CD1c-positive myeloid dendritic cell (primary cell): ENCODE results near the gene NBPF4.
"Not testable (repeated sequence)": the region's sequence is repeated elsewhere in the genome, so short reads cannot be mapped to it uniquely, and the experiment has no call there.

ENCODE experiments used
- DNase-seq: peaks from one replicate; pipeline ENCODE4 v3.0.0-alpha.2; 2016; ENCODE audit errors: extremely low spot score

The NBPF4 gene

DNA sequence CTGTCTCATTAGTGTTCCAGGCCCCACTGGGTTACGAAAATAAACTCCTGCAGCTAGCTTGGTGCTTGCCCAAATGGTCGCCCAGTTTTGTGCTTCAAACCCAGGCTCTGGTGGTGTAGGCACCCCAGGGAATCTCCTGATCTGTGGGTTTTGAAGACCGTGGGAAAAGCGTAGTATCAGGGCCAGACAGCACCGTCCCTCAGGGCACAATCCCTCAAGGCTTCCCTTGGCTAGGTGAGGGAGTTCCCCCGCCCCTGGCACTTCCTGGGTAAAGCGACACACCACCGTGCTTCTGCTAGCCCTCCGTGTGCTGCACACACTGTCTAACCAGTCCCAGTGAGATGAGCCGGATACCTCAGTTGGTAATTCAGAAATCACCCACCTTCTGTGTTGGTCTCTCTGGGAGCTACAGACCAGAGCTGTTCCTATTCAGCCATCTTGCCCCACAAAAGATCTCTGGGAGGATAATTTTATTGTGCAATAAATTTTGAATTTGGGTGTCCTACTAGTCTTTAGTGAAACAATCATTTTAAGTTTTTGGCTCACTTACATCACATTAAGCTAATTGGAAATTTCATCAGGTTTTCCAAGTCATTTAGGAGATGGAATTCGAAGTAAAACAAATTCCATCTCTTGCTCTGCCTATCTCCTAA lies 34.3 kb downstream of the NBPF4 start:
- no peak for DNase-seq

DNA sequence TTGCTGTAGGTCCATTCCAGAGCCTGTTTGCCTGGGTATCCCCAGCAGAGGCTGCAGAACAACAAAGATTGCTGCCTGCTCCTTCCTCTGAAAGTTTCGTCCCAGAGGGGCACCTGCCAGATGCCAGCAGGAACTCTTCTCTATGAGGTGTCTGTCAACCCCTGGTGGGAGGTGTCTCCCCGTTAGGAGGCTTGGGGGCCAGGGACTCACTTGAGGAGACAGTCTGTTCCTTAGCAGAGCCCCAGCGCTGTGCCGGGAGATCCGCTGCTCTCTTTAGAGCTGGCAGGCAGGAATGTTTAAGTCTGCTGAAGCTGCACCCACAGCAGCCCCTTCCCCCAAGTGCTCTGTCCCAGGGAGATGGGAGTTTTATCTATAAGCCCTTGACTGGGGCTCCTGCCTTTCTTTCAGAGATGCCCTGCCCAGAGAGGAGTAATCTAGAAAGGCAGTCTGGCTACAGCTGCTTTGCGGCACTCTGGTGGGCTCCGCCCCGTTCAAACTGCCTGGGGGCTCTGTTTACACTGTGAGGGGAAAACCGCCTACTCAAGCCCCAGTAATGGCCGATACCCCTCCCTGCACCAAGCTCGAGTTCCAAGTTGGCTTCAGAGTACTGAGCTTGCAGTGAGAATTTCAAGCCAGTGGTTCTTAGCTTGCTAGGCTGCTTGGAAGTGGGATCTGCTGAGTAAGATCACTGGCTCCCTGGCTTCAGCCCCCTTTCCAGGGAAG lies 35.0 kb downstream of the NBPF4 start:
- no peak for DNase-seq

DNA sequence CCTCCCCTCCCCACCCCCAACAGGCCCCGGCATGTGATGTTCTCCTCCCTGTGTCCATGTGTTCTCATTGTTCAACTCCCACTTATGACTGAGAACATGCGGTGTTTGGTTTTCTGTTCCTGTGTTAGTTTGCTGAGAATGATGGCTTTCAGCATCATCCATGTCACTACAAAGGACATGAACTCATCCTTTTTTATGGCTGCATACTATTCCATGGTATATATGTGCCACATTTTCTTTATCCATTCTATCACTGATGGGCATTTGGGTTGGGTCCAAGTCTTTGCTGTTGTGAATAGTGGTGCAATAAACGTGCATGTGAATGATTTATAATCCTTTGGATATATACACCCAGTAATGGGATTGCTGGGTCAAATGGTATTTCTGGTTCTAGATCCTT lies 40.3 kb downstream of the NBPF4 start:
- not testable (repeated sequence) for DNase-seq

DNA sequence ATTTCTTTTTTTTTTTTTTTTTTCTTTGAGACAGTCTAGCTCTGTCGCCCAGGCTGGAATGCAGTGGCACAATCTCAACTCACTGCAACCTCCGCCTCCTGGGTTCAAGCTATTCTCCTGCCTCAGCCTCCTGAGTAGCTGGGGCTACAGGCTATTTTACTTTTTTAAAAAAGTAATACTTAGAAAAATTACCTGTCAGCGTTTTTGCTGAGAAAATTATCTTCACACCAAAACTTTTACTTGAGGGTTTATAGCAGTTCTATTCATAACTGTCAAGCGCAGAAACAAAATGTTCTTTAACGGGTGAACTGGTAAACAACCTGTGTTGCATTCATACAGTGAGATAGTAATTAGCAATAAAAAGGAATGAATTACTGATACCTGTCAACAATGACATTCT lies 42.2 kb downstream of the NBPF4 start:
- no peak for DNase-seq

DNA sequence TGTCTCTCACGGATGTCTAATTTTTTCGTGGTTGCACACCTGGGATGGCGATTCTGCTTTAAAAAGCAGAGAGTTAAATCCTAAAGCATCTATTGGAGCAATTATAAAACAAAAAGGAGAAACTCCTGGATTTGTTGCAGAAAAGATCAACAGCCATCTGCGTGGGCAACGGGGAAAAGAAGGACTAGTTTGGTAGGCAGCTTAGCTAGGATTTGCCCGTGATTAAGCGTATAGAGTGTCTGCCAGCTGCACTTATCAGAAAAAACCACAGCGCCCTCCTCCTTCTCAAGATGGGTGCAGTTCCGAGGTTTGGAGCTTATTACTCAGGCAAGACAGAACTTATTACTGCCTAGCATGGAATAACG lies 43.2 kb downstream of the NBPF4 start:
- DNase-seq: peak; percentile 61

DNA sequence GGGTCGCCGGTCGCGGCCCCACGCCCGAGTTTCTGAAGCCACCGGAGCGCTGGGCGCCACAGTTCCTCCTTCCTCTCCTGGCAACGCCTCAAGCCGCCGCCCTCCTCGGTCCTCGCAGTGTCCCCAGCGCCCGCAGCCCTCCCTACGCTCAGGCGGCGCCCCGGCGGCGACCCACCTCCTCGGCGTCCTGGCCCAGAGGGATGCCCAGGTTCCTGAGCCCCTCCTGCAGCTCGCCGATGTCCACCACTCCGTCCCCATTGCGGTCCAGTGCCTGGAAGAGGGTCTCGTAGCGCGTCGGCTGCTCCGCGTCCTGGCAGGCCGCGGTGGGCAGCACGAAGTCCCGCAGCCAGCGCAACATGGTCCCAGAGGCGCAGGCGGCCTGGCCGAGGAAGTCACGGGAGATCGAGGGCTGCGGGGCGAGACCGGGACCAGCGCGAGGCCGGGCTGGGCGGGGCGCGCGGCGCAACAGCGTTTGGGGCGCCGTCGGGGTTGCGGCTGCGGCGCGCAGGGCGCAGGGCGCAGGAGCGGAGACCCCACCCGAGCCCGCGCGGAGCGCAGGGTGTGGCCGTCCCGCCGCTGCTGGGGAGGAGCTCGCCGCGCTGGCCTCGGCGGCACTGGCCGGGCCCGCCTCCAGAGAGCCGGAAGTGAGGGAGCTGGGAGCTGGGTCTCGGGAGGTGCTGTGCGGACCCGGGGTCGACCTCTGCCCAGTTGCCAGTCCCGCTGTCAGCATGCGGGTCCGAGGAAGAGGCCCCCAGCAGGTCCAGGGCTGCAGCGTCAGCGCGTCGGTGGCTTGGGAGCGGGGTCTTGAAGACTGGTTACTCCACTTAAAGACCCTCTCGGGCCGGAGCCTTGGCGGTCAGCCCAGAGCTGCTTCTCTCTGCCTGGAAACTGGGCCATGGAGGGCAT lies 43.8 kb downstream of the NBPF4 start, which contains the start of gene SLC25A24:
SLC25A24 (minus strand) TSS at position 563 of the 906 bp plus-strand sequence; CDS start at position 358, 205 bp downstream.
- DNase-seq: peak; percentile 85

DNA sequence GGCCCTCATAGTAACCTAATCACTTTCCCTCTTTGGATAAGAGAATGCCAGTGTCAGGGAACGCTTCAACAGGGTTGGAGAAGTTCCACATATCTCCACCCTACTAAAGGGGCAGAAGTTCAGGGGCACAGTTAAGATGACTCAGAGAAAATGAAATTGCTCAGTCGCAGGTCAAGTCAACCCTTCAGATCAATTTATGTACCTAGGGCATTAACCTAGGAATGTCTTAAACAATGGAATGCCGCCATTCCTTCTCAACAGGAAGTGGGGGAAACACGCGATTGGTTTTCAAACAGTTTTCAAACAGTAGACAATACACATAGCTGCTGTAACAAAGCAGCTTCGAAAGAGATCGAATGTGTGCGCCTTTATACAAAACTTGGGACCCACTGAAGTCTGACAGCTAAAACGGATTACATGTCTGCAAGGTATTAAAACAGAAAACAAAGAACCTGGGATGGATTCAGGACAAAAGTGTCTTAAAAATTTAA lies 44.6 kb downstream of the NBPF4 start:
- DNase-seq: peak; percentile 41

DNA sequence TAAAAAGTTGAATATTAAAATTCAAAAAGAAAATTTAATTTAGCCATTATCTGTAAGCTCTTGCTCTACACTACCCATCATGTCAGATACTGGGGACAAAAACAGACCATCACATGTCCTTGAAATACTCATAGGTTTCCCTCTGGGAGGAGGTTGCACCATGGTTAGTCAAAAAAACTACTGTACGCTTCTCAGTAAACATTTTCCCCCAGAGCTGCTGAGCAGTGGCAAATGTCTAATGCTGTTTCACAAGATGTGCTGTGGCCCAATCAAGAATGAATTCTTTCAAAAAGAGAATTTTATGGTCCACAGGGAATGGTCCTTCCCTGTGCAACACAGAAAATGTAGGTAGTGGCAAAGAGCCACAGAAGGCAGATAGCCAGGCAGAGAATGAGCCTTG lies 49.8 kb downstream of the NBPF4 start:
- DNase-seq: no peak

DNA sequence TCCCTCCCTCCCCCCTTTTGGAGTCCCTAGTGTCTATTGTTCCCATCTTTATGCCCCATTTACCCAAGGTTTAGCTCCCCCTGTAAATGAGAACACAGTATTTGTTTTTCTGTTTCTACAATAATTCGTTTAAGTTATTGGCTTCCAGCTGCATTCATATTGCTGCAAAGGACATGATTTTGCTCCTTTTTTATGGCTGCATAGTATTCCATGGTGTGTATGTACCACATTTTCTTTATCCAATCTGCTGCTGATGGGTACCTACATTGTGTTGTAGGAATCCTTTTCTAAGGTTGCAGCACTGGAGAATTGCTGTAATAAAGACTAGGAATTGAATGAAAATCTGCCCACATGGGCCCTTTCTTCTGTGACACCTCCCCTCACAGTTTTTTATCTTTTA lies 50.5 kb downstream of the NBPF4 start:
- DNase-seq: no peak

DNA sequence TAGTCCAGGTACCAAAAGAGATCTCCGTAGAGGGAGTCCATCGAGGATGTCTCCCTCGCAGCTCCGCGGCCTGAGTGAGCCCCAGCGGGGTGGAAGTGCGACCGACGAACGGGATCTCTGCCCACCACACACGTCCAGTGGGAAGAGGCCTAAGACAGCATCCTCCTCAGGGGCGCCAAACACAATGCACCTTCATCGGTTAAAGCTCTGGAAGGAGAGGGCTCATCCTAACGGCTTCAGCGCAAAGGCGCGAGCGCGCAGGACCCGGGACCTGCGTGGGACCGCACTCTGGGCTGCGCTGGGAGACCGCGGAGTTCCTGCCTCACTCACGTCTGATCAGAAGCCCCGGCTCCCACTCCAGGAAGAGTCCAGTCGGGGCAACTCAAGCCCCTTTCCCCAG lies 51.3 kb downstream of the NBPF4 start:
- no peak for DNase-seq

DNA sequence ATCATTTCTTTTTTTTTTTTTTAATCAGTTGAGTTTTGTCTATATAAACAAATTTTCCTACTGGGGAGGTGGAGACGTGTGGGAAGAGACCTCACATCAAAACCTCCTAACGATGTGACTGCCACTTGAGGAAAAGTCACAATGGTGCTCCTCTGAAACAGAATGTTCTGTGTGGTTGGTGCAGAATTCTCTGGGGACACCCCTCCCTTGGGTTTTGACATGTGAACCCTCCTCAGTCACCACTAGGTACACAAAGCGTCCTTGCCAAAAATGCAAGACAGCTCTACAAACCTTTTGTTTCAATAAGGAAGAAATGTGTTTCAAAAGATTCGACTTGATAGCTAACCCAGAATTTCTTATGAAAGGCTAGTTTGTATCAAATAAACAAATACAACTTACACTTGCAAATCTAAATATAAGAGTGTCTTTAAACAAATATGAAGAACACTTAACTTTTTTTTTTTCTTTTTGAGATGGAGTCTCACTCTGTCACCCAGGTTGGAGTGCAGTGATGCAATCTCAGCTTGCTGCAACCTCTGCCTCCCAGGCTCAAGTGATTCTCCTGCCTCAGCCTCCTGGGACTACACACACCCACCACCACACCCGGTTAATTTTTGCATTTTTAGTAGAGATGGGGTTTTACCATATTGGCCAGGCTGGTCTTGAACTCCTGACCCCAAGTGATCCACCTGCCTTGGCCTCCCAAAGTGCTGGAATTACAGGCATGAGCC lies 53.0 kb downstream of the NBPF4 start:
- no peak for DNase-seq

DNA sequence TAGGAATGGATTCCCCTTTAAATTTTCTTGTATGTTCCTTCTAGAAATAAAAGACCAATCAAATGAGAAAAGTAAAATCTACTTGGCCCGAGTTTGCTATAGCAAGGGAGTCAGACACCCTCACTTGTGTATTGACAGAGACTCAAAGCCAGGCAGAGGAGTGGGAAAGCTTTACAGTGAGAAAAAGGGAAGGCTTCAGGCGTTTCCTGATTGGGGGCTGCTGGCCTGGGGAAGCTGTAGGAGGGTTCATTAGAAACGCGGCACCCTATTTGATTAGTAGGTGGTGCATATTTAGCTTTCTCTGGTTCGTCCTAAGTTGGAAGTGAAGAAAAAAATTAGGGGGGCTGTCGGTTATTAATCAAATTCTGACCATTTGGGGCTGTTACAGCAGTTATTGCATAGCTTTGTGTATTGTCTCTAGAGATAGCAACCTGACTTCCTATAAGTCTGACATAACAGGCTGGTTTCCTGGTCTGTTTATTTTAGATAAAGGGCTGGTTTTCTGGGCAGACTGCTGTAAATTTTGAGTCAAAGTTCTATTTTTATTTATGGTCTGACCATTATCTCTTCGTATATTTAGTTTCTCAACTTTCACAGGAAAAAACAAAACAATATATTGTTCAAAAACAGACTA lies 53.8 kb downstream of the NBPF4 start:
- no peak for DNase-seq

DNA sequence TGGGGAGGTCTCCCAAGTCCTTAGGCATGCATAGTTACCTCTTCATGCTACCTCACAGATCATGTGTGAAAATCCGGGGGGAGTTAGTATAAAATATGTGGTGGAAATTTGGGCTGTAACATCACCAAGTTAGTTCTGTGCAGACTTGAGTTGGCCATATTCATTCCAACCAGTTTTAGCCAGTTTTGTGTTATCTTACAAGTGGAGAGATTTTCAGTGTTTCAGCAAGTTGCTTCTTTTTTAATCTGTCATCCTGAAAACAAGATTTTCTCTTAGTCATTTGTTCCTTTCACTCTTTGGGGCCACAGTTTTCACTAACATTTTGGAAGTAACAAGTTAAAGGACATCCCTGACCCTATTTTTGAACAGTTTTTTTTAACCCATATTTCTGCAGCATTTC lies 55.1 kb downstream of the NBPF4 start:
- no peak for DNase-seq

DNA sequence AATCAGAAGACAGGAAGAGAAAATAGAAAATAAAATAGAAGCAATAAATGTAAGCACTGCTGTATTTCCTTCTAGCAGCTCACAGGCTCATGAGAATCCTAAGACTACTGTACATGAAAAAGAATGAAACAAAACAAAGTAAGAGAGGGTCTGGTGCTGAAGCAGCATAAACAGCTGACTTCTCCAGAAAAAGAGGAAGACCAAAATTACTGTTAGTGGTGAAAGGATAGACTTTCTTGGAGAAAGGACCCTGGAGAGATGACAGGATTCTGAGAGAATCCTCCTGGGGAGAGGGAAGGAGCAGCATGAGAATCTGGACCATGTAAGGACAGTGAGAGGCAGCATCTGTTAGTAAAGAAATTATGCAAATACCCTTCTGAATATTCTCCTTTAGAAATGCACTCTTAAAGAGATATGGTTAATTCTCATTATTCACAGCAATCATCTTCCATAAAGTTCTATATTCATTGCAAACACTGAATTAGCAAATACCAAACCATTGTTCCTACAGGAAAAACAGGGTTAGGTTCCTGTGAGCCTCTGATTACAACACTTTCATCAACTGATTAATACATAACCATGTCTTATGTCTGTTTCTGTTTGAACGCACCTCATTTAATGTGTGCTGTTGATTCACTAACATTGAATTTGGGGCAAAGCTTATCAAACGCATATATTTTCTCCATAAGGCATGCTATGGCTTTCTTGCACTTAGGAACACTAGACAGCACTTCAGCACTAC lies 60.7 kb downstream of the NBPF4 start:
- DNase-seq: no peak

DNA sequence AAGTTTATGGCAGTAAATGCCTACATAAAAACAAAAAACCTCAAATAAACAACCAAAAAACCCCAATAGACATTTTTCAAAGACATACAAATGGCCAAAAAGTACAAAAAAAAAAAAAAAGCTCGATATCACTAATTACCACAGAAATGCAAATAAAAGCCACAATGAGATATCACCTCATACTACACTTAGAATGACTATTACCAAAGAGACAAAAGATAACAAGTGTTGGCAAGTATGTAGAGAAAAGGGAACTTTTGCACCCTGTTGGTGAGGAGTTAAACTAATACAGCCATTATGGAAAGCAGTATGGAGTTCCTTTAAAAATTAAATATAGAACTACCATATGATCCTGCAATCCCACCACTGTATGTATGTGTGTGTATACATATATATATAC lies 64.9 kb downstream of the NBPF4 start:
- DNase-seq: no peak
